Erythroblast (primary cell): ENCODE measurements around the gene PODXL.

Source experiments
- GATA1 ChIP-seq: IDR thresholded peaks from 2 replicates; pipeline ENCODE4 v1.6.1; 2011; ENCODE audit warnings: low read depth, mild to moderate bottlenecking, control low read depth, low read length, moderate library complexity
- POLR2A ChIP-seq: IDR thresholded peaks from 2 replicates; pipeline ENCODE4 v1.6.1; 2011; ENCODE audit warnings: mild to moderate bottlenecking, low read length

DNA sequence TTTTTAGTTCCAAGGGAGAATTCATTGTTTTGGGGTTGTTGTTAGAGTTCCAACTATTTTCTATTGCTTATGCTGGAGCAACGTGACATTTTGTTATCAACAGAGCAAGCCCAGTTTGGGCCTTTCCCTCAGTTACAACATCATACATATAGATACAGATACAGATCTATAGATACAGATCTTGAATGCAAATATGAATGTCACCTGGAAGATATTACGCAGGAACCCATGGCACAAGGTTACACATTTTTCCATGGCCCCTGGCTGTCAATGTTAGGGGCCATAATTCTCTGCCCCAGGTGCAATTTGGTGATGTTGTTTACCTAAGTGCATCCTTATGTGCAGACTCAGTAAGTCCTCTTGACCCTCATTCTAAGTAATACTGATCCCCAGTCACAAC lies 3.6 kb upstream of the PODXL start:
- TF ChIP-seq GATA1 (no peak), POLR2A (no peak)
